GM21717 (cell line): ENCODE measurements around the gene SLN.

Experiments used
- ATAC-seq: cut with Tn5 transposase; IDR thresholded peaks from one replicate; pipeline ENCODE4 v1.9.1; 2021; ENCODE audit warnings: mild to moderate bottlenecking, moderate library complexity; ENCODE audit not compliant: unreplicated experiment

Gene SLN

GRCh38 chr11:107688322-107688918, 23.4 kb downstream of the SLN start:
- ATAC-seq, result no peak

- ATAC-seq, result no peak
These were observed 28.0 kb downstream of the SLN start for GRCh38 chr11:107683807-107684206.

- ATAC-seq, result no peak
These were observed 28.8 kb downstream of the SLN start for GRCh38 chr11:107683061-107683460.

GRCh38 chr11:107682572-107682971, 29.3 kb downstream of the SLN start:
- no peak for ATAC-seq

- no peak for ATAC-seq
These were observed 29.7 kb downstream of the SLN start for GRCh38 chr11:107682171-107682570.

- no peak for ATAC-seq
These were observed 32.4 kb downstream of the SLN start for GRCh38 chr11:107679255-107680024.

GRCh38 chr11:107678632-107678971, 33.3 kb downstream of the SLN start:
- ATAC-seq, result no peak

GRCh38 chr11:107677924-107678631, 33.8 kb downstream of the SLN start:
- no peak for ATAC-seq

- ATAC-seq, result peak; percentile 51
These were observed 35.4 kb downstream of the SLN start for GRCh38 chr11:107676336-107677057.

GRCh38 chr11:107675902-107676301, 36.0 kb downstream of the SLN start:
- peak; percentile 63 for ATAC-seq

GRCh38 chr11:107669893-107670601, 41.8 kb downstream of the SLN start:
- ATAC-seq, result no peak

- no peak for ATAC-seq
These were observed 42.6 kb downstream of the SLN start for GRCh38 chr11:107669191-107669740.

- no peak for ATAC-seq
These were observed 44.8 kb downstream of the SLN start for GRCh38 chr11:107666911-107667613.

- ATAC-seq, result no peak
These were observed 46.8 kb downstream of the SLN start for GRCh38 chr11:107665018-107665417.

- no peak for ATAC-seq
These were observed 50.2 kb downstream of the SLN start for GRCh38 chr11:107661656-107662055.

GRCh38 chr11:107660066-107660465, 51.8 kb downstream of the SLN start:
- ATAC-seq, result no peak

- ATAC-seq, result no peak
These were observed 52.5 kb downstream of the SLN start for GRCh38 chr11:107659310-107659709.
